ENCODE measurements around the gene TPCN1.
A peak's percentile ranks its signal among the peaks of the same experiment; 100 is the strongest.

TPCN1 gene

GRCh38 chr12:113221181-113221996 lies at the start of gene TPCN1:
TSS of gene TPCN1 (plus strand) at chr12:113221464. CDS start at chr12:113226853, 5,389 bp downstream.
- peak; percentile 100 for DNase-seq

DNA sequence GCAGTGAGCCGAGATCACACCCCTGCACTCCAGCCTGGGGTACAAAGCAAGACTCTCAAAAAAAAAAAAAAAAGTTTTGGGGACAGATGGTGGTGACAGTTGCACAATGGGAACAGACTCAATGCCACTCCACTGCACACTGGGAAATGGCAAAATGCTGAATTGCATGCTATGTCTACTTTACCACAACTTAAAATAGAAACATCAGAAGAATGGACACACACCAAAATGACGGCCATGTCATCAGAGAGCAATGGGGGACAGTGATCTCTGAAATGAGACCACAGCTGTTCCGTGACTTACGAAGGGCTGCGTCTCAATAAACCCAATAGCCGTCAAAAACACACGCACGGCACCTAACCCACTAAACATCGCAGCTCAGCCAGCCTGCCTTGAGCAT lies 49.7 kb upstream of the TPCN1 start:
- DNase-seq, result no peak

GRCh38 chr12:113172185-113172584 lies 49.1 kb upstream of the TPCN1 start:
- DNase-seq, result no peak

DNA sequence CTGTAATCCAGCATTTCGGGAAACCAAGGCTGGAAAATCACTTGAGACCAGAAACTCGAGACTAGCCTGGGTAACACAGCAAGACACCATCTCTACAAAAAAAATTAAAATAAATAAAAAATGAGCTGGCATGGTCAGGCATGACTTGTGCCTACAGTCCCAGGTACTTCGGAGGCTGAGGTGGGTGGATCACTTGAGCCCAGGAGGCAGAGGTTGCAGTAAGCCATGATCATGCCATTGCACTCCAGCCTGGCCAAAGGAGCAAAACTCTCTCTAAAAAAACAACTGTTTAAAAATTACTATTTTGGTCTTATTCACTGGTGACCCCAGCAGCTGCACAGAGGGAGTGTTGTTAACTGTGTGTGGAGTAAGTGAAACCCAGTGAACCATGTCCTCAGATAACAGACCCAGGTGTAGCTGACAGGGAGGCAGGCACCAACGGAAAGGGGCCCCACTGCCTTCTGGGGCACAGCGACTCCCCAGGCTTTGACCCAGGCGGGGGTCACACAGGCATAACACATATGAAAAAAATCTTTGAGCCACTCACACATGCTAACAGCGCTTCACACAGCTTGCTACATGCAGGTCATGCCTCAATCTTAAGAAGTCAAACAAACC lies 48.1 kb upstream of the TPCN1 start:
- no peak for DNase-seq

DNA sequence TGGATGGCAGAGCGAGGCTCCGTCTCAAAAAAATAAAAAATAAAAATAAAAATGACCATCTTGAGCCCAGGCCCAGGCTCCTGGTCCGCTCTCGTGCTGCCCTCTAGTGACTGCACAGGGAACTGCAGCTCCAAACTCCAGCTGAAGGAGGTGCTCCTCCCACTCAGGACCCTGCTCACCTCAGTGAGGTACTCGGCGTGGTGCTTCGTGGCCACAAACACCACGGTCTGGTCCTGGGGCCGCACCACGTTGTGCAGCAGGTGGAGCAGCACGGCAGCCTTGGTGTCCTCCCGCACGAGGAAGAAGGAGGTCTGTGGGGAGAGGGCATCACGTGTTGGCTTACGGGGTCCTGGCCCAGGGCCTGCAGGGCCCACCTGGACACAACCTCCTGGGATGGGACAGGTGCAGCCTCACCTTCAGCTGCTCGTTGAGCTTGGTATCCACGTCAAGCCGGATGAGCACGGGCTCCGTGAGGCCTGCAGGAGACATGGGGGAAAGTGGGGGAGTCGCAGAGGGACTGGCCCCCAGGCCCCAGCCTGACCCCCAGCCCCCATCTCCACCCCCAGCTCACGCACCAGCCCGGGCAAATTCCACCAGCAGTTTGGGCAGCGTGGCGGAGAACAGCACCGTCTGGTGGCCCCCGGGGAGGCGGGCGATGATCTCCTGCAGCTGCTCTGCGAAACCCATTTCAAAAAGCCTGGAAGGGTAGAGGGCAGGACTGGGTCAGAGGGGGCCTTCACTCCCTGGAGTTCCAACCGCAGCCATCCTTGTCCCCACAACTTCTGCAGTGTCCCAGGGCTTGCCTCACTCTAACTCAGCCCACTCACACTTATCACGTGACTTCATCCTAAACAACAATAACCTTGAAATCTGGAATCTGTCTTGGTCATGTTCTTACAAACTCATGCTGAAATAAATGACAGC lies 46.5 kb upstream of the TPCN1 start:
- peak; percentile 58 for DNase-seq

- DNase-seq, result no peak
Observed at GRCh38 chr12:113179023-113179422, 42.2 kb upstream of the TPCN1 start.

- no peak for DNase-seq
Observed at GRCh38 chr12:113180333-113180732, 40.9 kb upstream of the TPCN1 start.

- no peak for DNase-seq
Observed at GRCh38 chr12:113181975-113182374, 39.3 kb upstream of the TPCN1 start.

DNA sequence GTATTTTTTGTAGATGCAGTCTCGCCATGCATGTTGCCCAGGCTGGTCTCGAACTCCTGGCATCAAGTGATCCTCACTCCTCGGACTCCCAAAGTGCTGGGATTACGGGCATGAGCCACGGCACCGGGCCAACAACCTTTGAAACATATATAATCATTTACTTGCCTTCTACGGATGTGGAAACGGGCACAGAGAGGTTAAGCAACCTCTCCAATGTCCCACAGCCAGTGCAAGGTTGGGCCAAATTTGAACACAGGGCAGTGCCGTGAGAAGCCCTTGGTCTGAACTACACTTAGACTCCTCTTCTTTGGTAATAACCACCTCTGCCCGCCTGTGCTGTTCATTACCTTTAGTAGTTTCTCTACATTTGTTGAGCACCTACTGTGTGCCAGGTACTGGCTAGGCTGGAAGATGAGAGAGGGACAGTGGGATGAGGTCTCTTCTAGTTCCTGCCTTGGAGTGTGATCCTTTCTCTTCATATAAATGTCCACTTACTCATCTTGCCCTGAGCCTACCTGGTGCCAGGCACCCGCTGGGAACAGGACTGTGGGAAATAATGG lies 38.2 kb upstream of the TPCN1 start:
- DNase-seq, result no peak

DNA sequence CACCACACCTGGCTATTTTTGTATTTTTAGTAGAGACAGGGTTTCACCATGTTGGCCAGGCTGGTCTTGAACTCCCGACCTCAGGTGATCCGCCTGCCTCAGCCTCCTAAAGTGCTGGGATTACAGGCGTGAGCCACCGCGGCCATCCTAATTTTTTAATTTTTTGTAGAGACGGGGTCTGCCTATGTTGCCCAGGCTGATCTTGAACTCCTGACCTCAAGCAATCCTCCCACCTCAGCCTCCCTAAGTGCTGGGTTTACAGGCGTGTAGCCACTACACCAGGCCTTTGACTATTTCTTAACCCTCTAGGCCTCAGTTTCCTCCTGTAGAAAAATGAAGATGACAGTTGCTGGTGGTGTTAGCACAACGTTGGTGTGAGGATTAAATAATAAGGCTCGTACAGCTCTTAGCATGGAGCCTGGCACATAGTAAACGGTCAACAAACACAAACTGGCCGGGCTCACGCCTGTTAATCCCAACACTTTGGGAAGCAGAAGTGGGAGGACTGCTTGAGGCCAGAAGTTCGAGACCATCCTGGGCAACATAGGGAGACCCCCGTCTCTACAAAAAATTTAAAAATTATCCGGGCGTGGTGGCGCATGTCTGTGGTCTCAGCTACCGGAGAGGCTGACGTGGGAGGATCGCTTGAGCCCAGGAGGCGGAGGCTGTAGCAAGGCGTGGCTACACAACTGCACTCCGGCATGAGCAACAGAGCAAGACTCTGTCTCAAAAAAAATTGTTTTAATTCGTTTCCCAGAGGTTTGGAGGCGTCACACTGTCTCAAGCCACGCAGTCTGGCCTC lies 37.0 kb upstream of the TPCN1 start:
- DNase-seq, result no peak

DNA sequence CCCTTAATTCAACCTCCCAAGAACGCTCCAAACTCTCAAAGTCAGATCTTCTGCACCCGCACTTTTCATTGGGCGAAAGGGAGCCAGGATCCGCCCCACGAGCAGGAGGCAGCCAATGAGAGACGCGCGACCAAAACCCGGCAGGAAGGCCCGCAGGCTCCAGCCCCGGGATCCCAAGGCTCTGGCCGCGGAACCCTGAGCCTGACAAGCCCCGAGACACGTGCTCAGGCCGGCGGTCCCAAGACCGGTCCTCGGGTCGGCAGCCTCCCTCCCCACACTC lies 36.4 kb upstream of the TPCN1 start:
- DNase-seq, result peak; percentile 88

GRCh38 chr12:113185180-113186032 lies 35.9 kb upstream of the TPCN1 start, which contains the start of the genes DDX54 and RITA1:
TSS of gene DDX54 (minus strand) at chr12:113185478. CDS start at chr12:113185451, 27 bp downstream.
TSS of gene RITA1 (plus strand) at chr12:113185721. CDS start at chr12:113186747, 1,026 bp downstream.
- peak; percentile 63 for DNase-seq

GRCh38 chr12:113186033-113186365 lies 35.3 kb upstream of the TPCN1 start:
- DNase-seq, result no peak

GRCh38 chr12:113186666-113187325 lies 34.5 kb upstream of the TPCN1 start:
- DNase-seq, result no peak

DNA sequence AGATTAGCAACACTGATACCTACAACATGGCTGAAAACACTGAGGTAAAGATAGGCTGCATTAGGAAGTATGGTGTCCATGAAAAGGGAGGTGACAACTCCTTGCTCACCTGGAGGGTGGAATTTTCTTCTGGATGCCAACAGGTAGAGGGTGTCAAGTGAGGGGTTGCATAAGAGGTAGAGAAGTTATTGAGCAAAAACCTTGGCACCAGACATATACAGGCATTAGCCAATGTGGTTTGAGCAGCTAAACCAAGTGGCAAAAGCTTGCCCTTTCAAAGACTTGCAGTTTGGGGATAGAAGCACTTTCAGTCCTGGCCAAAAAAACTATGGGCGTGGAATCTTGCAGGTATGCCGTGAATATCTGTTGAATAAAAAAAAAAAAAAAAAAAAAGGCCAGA lies 31.9 kb upstream of the TPCN1 start:
- DNase-seq, result no peak

- peak; percentile 38 for DNase-seq
Observed at GRCh38 chr12:113190761-113191160, 30.5 kb upstream of the TPCN1 start.

DNA sequence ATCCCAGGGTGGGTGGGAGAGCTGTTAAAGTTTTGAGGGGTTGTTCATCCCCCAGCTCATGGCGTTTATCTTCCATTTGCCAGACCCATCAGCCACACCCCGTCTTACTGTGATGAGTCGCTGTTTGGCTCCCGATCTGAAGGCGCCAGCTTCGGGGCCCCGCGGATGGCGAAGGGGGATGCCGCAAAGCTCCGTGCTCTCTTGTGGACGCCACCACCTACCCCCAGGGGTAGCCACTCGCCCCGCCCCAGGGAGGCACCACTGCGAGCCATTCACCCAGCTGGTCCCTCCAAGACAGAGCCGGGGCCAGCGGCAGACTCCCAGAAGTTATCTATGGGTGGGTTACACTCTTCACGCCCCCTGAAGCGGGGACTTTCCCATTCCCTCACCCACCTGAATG lies 30.0 kb upstream of the TPCN1 start:
- DNase-seq, result no peak

- no peak for DNase-seq
Observed at GRCh38 chr12:113194971-113195391, 26.3 kb upstream of the TPCN1 start.

GRCh38 chr12:113195598-113195997 lies 25.7 kb upstream of the TPCN1 start:
- DNase-seq, result no peak

GRCh38 chr12:113196582-113196981 lies 24.7 kb upstream of the TPCN1 start:
- DNase-seq, result no peak

DNA sequence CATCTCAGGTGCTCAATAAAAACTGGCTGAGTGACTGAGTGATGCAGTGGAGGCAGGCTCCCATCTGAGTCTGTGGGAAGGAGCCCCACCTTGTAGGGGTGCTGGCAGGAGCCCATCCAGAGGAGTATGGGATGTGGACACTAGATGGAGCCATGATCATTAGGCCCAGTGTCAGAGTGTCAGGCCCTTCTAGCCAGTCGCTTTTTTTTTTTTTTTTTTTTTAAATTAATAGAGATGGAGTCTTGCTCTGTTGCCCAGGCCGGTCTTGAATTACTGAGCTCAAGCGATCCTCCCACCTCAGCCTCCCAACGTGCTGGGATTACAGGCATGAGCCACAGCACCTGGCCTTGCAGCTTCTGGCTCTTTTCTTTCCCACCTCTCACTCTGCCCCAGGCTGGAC lies 24.3 kb upstream of the TPCN1 start:
- peak; percentile 78 for DNase-seq
